Esophagus muscularis mucosa (tissue), 4 donors: ENCODE data around the gene FAM47E. TPM values are rescaled to one million over a fixed set of nuclear protein-coding genes. Genes with fewer than 3 reads are reported as not detected.

Experiments used
- DNase-seq: peaks from one replicate; pipeline ENCODE4 v3.0.0-alpha.2; 2017; ENCODE audit errors: extremely low spot score
- H3K27ac ChIP-seq, 4 donors: fragments of 200-600 bp; sonication (generic); replicated peaks in 1 of 4; 1 replicate in 3 of 4; 2 replicates in 1 of 4; pipeline ENCODE4 v1.5.1; 2016 to 2019; ENCODE audit warnings: mild to moderate bottlenecking in 1 of 4
- H3K27me3 ChIP-seq, 4 donors: fragments of 200-600 bp; sonication (generic); one replicate each; pipeline versions ENCODE4 v1.5.1 to v1.6.0; 2016 to 2019
- H3K36me3 ChIP-seq, 4 donors: fragments of 200-600 bp; sonication (generic); one replicate each; pipeline ENCODE4 v1.5.1; 2016 to 2019
- H3K4me1 ChIP-seq, 4 donors: fragments of 200-600 bp; sonication (generic); one replicate each; pipeline ENCODE4 v1.5.1; 2016 to 2019
- H3K4me3 ChIP-seq, 4 donors: fragments of 200-600 bp; sonication (generic); 1 replicate in 2 of 4; 2 replicates in 2 of 4; pipeline ENCODE4 v1.5.1; 2016 to 2019; ENCODE audit warnings: mild to moderate bottlenecking in 4 of 4, moderate library complexity in 1 of 4
- H3K9me3 ChIP-seq, 4 donors: fragments of 200-600 bp; sonication (generic); 1 replicate in 3 of 4; 2 replicates in 1 of 4; pipeline ENCODE4 v1.5.1; 2016 to 2019
- CTCF ChIP-seq, 3 experiments: fragments of 200-600 bp in 2 of 3; fragments of 450-650 bp in 1 of 3; sonication (generic) in 2 of 3; IDR thresholded peaks; one replicate each; pipeline ENCODE4 v1.5.1; 2017 to 2019; ENCODE audit warnings: antibody characterized with exemption in 3 of 3, mild to moderate bottlenecking in 2 of 3, moderate library complexity in 1 of 3
- EP300 ChIP-seq: sonication (generic); formaldehyde crosslinking; IDR thresholded peaks from one replicate; pipeline ENCODE4 v1.6.1; 2017; ENCODE audit warnings: antibody characterized with exemption
- POLR2A ChIP-seq: fragments of 450-650 bp; IDR thresholded peaks from one replicate; pipeline ENCODE4 v1.6.1; 2017; ENCODE audit warnings: antibody characterized with exemption, moderate library complexity, mild to moderate bottlenecking, low read depth
- POLR2AphosphoS5 ChIP-seq, 2 donors: sonication (generic); formaldehyde crosslinking; IDR thresholded peaks; one replicate each; pipeline ENCODE4 v1.6.1; 2017; ENCODE audit warnings: antibody characterized with exemption in 2 of 2
- WGBS: methylation state at CpG from one replicate; pipeline ENCODE4 v1.1.5; 2018; 5-methylcytosine and 5-hydroxymethylcytosine counted together
- intact Hi-C: fragments of 100-400 bp; cut with DNase I; formaldehyde crosslinking; loops from one replicate; pipeline ENCODE4 v1.15.1; 2023
- total RNA-seq, 4 donors: library from RNA; depleted of rRNA; stranded (reverse); fragments of >200 nt; gene quantifications; one replicate each; pipeline versions ENCODE4 v1.1.0 to v1.2.1, GENCODE V29; 2016

FAM47E gene
- total RNA-seq, 4 donors from 2014 or later = 2.0 to 2.2 (median 2.1) TPM

- peak overlapping the region in 1 of 4 donors; percentile 6 for H3K27ac ChIP-seq
- H3K27me3 ChIP-seq = no peaks in the 10 kb centered on the region
- DNase-seq = no peak
- no peak overlapping the region for H3K4me3 ChIP-seq
- WGBS = 21% methylated on average over 1 of the region's 1 CpG
- H3K4me1 ChIP-seq = peaks cover 12 to 41% (median 30%) of the 10 kb centered on the region in 4 donors
- peaks cover 0 to 7% (median 0%) of the 10 kb centered on the region in 4 donors for H3K9me3 ChIP-seq
- H3K36me3 ChIP-seq = peaks cover 0 to 17% (median 8%) of the 10 kb centered on the region in 4 donors
- TF ChIP-seq CTCF (IDR thresholded peaks at IDR 0.05) (no peak), POLR2A (no peak), POLR2AphosphoS5 (IDR thresholded peaks at IDR 0.05) (no peak), EP300 (no peak)
- intact Hi-C loops = no loop called here
Observed at GRCh38 chr4:76311896-76312331, 60.4 kb downstream of the FAM47E start.

- DNase-seq = no peak
- Histone ChIP-seq H3K27me3 (no peaks in the 10 kb centered on the region), H3K4me1 (peaks cover 12 to 36% (median 27%) of the 10 kb centered on the region in 4 donors), H3K4me3 (no peak overlapping the region), H3K36me3 (peaks cover 0 to 17% (median 8%) of the 10 kb centered on the region in 4 donors), H3K27ac (no peak overlapping the region), H3K9me3 (peaks cover 0 to 7% (median 0%) of the 10 kb centered on the region in 4 donors)
- WGBS = 76% methylated on average over 1 of the region's 1 CpG
- intact Hi-C loops = no loop called here
- TF ChIP-seq POLR2A (no peak), CTCF (IDR thresholded peaks at IDR 0.05) (no peak), EP300 (no peak), POLR2AphosphoS5 (IDR thresholded peaks at IDR 0.05) (no peak)
Observed at GRCh38 chr4:76312457-76312856, 60.9 kb downstream of the FAM47E start.

- H3K4me3 ChIP-seq = no peak overlapping the region
- no peak for DNase-seq
- no peak overlapping the region for H3K27ac ChIP-seq
- intact Hi-C loops = no loop called here
- peaks cover 0 to 17% (median 8%) of the 10 kb centered on the region in 4 donors for H3K36me3 ChIP-seq
- 84% methylated on average over 2 of the region's 2 CpGs for WGBS
- peaks cover 7 to 25% (median 18%) of the 10 kb centered on the region in 4 donors for H3K4me1 ChIP-seq
- peaks cover 0 to 7% (median 0%) of the 10 kb centered on the region in 4 donors for H3K9me3 ChIP-seq
- TF ChIP-seq EP300 (no peak), POLR2AphosphoS5 (IDR thresholded peaks at IDR 0.05) (no peak), CTCF (IDR thresholded peaks at IDR 0.05) (no peak), POLR2A (no peak)
- no peaks in the 10 kb centered on the region for H3K27me3 ChIP-seq
Observed at GRCh38 chr4:76313547-76313946, 62.0 kb downstream of the FAM47E start.

- Histone ChIP-seq H3K27ac (no peak overlapping the region), H3K36me3 (peaks cover 0 to 4% (median 2%) of the 10 kb centered on the region in 4 donors), H3K4me3 (no peak overlapping the region), H3K27me3 (no peaks in the 10 kb centered on the region), H3K4me1 (peaks cover 0 to 12% (median 5%) of the 10 kb centered on the region in 4 donors), H3K9me3 (peaks cover 0 to 7% (median 2%) of the 10 kb centered on the region in 4 donors)
- DNase-seq = no peak
- no peak for TF ChIP-seq EP300
- no peak for TF ChIP-seq POLR2AphosphoS5 (IDR thresholded peaks at IDR 0.05)
- no peak for TF ChIP-seq CTCF (IDR thresholded peaks at IDR 0.05)
- WGBS = 82% methylated on average over 7 of the region's 7 CpGs
- intact Hi-C loops = no loop called here
Observed at GRCh38 chr4:76315267-76315918, 63.9 kb downstream of the FAM47E start.
